DND-41 (cell line): Measurements from ENCODE around the gene GMEB2.

ENCODE experiments used
- EZH2 ChIP-seq: IDR thresholded peaks from 3 replicates; pipeline ENCODE4 v1.6.1; 2012; ENCODE audit warnings: borderline replicate concordance, low read depth, mild to moderate bottlenecking, moderate library complexity, low read length, inconsistent platforms; ENCODE audit not compliant: severe bottlenecking
- TF ChIP-seq, protein P1 (sequence below): IDR thresholded peaks from 2 replicates; pipeline ENCODE4 v1.5.1; 2012; ENCODE audit warnings: borderline replicate concordance, low read length, moderate library complexity, mild to moderate bottlenecking; ENCODE audit not compliant: poor library complexity, severe bottlenecking; ENCODE audit errors: extremely low read depth

DNA sequence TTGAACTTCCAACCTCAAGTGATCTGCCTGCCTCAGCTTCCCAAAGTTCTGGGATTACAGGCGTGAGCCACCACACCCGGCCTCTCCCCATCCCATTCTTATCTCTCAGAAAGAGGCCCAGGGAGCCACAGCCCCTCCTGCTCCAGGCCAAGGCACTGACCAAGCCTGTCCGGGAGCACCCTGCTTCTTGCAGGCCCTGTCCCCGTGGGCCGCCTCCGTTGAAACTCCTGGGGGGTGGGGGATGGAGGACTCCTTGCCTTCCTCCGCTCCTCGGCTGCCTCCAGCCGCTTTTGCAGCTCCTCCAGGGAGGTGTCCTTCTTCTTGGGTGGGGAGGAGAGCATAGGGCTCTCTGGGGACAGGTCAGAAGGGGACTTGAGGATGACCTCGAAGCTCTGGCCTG, 16.6 kb upstream of the GMEB2 start:
- TF ChIP-seq, protein P1, sequence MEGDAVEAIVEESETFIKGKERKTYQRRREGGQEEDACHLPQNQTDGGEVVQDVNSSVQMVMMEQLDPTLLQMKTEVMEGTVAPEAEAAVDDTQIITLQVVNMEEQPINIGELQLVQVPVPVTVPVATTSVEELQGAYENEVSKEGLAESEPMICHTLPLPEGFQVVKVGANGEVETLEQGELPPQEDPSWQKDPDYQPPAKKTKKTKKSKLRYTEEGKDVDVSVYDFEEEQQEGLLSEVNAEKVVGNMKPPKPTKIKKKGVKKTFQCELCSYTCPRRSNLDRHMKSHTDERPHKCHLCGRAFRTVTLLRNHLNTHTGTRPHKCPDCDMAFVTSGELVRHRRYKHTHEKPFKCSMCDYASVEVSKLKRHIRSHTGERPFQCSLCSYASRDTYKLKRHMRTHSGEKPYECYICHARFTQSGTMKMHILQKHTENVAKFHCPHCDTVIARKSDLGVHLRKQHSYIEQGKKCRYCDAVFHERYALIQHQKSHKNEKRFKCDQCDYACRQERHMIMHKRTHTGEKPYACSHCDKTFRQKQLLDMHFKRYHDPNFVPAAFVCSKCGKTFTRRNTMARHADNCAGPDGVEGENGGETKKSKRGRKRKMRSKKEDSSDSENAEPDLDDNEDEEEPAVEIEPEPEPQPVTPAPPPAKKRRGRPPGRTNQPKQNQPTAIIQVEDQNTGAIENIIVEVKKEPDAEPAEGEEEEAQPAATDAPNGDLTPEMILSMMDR, result no peak
- no peak for TF ChIP-seq EZH2
